HG03108 (cell line): Measurements from ENCODE around the gene EXD2.
"Not testable (repeated sequence)": the region's sequence is repeated elsewhere in the genome, so short reads cannot be mapped to it uniquely, and the experiment has no call there.

Source experiments
- ATAC-seq: cut with Tn5 transposase; IDR thresholded peaks from one replicate; pipeline ENCODE4 v1.9.1; 2021; ENCODE audit warnings: moderate library complexity; ENCODE audit not compliant: unreplicated experiment

The EXD2 gene, protein sequence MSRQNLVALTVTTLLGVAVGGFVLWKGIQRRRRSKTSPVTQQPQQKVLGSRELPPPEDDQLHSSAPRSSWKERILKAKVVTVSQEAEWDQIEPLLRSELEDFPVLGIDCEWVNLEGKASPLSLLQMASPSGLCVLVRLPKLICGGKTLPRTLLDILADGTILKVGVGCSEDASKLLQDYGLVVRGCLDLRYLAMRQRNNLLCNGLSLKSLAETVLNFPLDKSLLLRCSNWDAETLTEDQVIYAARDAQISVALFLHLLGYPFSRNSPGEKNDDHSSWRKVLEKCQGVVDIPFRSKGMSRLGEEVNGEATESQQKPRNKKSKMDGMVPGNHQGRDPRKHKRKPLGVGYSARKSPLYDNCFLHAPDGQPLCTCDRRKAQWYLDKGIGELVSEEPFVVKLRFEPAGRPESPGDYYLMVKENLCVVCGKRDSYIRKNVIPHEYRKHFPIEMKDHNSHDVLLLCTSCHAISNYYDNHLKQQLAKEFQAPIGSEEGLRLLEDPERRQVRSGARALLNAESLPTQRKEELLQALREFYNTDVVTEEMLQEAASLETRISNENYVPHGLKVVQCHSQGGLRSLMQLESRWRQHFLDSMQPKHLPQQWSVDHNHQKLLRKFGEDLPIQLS

DNA sequence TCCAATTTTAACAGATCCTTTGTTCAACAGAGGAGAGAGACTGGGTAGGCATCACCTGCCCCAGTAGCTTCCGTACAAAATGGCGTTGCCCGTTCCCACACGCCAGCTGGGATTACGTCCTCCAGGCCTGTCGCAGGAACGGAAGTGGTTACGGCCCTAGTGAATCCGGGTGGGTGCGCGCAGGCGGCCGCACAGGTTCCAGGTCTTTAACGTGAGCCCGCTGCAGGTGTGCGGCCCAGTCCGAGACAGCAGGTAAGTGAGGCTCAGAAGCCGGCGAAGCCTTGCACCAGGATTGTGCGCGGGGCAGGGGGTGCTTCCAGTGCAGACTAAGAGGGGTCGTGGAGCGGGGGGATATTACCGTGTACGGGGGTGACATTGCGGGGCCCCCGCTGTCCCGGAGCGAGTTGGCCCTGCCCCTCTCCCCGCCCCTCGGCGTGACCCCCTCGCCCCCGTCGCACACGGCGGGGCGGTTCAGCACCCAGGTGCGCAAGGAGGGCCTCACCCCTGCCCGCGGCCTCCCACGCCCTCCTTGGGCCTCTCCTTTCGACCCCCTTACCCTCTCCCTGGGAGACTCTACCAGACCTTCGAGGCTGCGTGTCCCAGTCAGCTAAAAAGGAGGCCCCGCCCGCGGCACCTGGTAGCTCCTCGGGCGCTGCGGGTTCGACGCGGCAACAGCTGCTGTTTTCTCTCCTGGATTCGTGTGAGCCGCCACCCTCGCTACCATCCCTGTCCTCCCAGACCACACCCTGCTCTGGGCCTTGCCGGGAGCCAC, at the start of gene EXD2:
TSS of gene EXD2 (plus strand) at position 159 of the 772 bp plus-strand sequence. CDS start 17,973 bp downstream, outside the sequence.
- peak; percentile 81 for ATAC-seq

DNA sequence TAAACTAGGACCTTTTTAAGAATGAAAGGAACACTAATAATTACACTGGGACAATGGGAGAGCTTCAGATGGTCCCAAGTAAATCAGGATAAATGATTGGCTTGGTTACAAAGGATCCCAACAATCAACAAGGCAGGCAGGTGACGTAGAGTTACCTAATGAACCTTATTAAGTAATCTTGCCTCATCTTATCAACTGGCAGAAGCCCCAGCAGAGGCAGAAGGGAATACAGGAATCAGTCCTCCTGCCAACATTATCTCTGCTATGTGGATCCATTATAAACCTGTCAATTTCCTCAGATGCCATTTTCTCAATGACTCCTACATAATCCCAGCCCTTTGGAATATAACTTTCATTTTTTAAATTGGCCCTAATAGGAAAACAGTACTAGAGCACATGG, 49.7 kb upstream of the EXD2 start:
- ATAC-seq: no peak

DNA sequence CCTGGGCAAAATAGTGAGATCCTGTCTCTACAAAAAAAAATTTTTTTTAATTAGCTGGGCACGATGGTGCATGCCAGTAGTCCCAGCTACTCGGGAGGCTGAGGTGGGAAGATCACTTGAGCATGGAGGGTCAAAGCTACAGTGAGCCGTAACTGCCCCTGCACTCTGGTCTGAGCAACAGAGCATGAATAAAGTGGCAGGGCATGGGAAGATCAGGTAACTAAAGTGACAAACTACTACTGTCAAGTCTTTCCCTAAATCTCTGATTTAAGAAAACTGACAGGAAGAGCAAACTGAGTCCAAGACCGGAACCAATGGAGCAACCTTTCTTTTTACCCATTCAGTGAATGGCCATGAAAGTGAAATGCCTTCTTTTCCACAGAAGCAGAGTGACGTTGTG, 49.2 kb upstream of the EXD2 start:
- no peak for ATAC-seq

DNA sequence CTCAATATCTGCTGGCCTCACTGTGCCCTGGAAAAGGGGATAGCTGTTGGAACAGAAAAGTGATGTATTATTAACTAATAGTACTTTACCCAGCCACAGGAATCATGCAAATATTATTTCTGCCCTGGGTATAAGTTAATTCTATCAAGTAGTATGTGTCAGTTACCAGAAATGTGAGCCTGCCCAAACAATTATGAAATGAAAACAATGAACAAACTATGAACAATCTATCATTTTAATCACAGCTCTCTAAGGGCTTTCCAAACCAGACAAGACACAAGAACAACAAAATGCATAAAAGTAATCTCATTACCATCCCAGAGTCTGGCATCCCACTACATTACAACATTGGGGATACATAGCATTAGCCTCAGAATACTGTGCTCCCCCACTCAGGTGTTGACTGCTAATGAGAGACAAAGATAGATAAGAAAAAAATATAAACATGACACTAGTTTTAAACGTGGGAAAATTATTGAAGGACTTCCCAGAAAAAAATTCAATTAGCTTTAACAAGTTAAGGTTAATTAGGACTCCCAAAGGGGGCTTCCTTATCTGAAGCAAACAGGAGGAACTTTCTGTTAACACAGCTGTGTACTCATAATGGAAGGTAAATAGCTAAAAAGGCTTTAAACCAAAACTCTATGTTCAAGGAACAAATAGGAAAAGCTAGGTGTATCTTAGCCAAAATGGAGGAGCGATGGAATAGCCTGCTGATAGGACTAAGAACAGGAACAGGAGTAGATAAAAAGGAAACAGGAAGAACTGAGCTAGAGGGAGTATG, 41.6 kb upstream of the EXD2 start:
- ATAC-seq: no peak

DNA sequence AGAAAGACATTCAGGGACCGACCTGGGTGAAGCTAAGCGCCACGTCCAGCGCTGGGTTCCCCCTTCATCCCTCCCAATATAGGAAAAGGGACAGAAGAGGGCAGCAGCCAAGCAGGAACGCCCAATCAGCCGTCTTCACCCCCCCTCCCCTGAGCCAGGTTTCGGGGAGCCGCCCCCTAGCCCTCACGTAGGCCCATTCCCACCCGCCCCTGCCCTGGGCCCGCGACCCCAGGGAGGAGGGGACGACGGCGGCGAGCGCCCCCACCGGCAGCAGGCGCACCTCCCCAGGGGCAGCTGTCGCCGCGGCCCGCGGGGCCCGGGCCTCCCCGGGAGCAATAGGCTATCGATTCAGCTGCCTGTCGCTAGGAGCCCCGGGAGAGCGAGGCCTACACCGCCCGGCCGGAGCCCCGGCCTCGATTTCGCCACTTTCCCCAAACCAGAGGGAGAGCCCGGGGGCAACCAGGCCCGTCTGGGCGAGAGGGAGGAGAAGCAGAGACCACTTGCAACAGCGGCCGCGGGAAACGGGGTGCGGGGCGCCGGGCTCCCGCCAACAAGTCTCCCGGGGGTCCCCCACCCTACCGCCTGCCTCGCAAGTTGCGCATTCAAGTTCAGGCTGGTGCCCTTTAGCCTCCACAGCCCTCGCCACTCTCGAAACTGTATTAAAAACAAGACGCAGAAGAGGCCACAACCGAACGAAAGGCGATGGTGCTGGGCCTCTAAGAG, 39.7 kb upstream of the EXD2 start:
- peak; percentile 35 for ATAC-seq

DNA sequence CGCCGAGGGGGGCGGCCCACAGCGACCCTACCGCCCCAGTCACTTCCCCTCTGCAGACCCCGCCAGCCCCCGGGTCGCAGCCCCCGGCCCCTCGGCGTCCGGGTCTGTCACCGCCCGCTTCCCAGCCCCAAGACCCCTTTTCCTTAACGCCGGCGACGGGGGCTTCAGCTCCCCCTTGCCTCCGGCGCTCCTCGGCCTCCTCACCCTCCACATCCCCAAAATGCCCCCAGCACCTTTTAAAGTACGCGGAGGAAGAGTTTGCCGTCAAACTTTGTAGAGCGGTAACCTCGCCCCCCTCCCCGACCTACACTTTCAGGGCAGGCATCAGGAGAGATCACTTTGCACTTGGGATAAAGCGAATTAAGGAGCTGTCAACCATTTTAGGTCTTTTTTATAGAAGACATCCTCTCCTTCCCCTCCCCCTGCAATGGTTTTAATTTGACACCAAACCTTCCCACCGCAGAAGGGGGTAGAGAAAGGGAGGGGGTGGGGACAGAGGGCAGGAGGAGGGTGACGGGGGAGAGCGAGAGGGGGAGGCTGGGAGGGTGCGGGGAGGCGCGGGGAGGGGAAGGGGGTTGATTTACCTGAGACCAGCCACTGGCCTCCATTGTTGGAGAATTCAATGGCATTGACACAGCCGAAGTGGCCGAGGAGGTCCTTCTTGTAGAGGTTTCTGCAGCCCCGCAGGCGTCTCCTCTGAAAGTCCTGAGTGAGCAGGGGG, 39.0 kb upstream of the EXD2 start:
- peak; percentile 1 for ATAC-seq

DNA sequence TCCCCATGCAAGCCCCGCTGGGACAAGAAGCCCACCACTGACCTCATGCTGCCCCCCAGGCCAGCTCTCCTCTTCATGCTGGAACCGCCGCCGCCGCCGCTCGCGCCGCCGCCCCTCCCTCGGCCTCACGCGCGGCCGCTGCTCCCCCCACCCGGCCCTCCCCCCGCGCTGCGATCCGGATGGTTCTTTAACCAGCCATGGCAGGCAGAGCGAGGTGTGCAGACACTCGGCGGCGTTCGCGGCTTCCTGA, 38.5 kb upstream of the EXD2 start, which contains the start of gene DCAF5:
TSS of gene DCAF5 (minus strand) at position 218 of the 250 bp plus-strand sequence. CDS start at position 77, 141 bp downstream.
- ATAC-seq: no peak

DNA sequence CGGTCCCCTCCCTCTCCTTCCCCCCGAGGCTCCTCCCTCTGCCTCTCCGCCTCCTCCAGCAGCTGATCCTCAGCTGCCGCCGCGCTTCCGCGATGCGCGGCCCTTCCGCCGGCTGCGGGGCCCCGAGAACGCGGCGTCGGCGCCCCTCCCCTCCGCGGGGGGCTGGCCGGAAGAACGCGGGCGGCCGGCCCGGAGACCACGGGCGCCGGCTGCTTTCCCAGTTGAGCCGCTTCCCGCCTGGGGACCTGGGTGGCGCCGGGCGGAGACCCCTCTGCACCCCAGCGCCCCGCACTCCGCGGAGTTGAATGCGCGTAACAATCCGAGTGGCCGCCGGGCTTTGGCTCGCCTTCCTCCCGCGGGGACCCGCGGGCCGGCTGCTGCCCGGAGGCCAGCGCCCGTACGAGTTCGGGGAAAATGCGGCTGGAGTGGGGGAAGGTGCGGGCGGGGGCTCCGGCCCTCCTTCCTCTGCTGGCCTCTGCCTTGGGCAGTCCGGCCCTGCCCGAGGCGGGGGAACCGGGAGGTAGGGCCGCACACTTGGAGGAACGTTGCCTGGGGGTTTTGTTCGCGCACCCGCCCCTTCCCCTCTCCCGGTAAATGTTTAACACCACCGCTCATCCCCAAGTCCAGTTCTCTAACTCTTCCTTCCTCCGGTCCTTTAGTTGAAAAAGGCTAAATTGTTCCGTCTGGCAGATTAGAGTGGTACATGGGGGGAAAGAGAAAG, 38.0 kb upstream of the EXD2 start:
- ATAC-seq: peak; percentile 85

DNA sequence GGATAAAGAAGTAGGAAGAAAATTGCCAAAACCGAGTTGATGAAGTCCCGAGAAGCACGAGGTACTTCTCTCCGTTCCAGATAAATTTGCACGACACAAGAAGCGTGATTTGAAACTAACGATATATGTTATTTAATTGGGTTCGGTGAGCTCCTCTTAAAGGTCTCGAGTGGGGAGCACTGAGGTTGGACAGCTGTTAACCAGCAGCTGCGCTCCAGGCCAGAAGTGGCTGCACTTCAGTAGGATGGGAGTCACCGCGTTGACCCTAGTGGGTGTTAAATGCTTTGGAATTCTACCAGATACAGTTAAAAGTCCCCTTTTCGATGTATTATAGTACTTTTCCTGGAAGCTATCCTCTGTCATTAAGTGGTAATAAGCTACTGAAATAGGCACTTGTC, 37.4 kb upstream of the EXD2 start:
- no peak for ATAC-seq

DNA sequence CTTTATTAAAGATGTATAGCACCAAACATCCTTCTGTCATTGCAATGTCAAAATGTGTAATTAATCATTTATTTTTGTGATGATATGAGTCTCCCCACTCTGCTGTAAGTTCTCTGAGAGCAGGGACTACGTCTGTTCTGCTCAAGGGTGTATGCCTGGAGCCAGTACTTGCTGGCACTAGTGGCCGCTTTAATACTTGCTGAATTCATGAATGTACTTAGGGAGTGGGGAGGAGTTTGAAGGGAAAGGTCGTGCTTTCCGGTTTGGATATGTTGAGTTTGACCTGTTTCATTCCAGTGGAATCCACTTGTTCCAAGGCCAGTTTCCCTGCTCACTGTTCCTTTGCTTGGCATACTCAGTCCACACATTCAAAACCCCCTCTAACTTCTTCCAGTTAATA, 36.5 kb upstream of the EXD2 start:
- ATAC-seq: no peak

DNA sequence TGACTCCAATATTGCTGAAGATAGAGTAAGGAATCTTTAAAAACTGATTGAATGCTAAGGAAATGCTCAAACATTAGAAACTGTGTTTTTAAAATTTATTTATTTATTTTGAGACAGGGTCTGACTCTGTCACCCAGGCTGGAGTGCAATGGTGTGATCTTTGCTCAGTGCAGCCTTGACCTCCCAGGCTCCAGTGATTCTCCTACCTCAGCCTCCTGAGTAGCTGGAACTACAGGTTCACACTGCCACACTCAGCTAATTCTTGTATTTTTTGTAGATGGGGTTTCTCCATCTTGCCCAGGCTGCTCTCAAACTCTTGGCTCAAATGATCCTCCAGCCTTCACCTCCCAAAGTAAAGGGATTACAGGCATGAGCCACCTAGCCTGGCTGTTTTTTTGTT, 35.1 kb upstream of the EXD2 start:
- no peak for ATAC-seq

DNA sequence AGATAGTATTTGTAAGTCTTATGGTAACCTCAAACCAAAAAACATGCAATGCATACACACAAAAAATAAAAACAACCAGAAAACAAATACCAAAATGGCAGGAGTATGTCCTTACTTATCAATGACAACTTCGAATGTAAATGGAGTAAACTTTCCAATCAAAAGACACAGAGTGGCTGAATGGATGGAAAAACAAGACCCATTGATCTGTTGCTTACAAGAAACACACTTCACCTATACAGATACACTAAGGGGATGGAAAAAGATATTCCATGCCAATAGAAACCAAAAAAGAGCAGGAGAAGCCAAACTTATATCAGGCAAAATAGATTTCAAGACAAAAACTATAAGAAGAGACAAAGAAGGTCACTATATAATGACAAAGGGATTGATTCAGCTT, 29.7 kb upstream of the EXD2 start:
- ATAC-seq: no peak

DNA sequence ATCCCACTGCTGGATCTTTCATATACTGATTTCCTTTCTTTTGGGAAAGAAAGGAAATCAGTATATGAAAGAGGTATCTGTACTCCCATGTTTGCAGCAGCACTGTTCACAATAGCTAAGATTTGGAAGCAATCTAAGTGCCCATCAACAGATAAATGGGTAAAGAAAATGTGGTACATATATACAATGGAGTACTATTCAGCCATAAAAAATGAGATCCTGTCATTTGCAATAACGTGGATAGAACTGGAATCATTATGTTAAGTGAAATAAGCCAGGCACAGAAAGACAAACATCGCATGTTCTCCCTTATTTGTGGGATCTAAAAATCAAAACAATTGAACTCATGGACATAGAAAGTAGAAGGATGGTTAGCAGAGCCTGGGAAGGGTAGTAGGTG, 25.5 kb upstream of the EXD2 start:
- not testable (repeated sequence) for ATAC-seq

DNA sequence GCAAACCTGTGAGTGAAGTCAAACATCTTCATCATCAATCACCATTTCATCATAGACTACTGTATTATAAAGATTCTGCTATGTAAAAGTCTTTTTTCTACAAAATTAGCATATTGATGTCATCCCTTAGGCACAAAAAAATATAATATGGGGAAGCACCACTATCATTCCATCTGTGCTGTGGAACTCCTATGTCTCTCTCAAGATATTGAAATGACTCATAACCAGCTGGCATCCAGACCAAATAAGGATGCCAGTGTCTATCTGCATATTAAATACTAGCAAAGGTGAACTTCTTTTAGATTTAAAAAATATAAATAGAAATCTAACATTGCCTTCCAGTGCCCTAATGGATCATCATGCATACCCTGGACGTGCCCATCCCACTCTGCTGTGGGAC, 20.5 kb upstream of the EXD2 start:
- no peak for ATAC-seq

DNA sequence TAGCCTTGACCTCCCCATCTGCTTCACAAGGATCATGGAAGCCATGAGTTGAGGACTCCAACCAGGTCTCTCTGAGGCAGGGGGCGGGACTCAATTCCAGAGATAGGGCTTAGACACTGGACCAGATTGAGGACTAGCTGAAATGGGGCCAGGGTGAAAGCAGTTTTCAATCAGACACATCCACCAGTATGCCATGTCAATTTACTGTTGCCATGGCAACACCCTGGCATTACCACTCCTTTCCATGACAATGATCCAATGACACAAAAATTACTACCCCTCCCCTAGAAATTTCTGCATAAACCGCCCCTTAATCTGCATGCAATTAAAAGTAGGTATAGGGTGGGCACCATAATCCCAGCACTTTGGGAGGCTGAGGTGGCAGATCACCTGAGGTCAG, 19.7 kb upstream of the EXD2 start:
- no peak for ATAC-seq

DNA sequence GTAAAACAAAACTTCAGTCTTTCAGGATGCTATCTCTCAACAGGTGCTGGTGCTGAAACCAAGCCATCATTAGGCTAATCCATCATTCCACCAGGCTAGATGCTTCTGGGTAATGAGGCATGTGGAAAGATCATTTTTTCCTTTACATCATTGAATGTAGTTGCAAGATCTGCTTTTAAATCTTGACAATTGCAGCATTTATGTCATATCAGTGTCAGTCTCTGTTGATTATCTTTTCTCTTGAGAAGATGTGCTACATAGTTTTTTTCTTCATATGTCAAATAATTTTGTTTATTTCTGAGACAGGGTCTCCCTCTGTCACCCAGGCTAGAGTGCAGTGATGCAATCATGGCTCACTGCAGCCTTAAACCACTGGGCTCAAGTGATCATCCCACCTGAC, 16.2 kb upstream of the EXD2 start:
- ATAC-seq: no peak

DNA sequence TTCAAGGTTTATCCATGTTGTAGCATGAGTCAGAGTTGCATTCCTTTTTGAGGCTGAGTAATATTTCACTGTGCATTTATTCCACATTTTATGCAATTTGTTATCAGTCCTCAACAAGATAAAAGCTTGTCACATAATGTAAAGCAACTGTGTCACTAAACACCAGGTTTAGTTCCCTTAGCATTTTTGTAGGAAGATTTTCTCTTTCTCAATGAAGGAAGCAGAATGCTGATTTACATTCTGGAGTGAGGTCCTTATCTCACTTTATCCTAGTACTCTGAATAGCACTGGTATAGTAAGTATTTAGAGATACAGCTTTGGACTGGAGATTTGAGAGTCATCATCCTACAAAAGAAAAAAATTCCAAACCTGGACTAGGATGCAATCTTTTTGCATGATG, 9.8 kb upstream of the EXD2 start:
- no peak for ATAC-seq

DNA sequence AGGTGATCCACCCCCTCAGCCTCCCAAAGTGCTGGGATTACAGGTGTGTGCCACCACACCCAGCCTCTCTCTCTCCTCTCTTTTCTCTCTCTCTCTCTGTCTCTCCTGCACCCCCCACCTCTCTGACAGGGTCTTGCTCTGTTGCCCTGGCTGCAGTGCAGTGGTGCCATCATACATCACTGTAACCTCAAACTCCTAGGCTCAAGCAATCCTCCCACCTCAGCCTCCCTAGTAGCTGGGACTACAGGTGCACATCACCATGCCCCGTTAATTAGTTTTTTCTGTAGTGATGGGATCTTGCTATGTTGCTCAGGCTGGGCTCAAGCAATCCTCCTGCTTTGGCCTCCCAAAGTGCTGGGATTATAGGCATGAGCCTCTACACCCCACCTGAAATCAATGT, 8.7 kb upstream of the EXD2 start:
- ATAC-seq: not testable (repeated sequence)

DNA sequence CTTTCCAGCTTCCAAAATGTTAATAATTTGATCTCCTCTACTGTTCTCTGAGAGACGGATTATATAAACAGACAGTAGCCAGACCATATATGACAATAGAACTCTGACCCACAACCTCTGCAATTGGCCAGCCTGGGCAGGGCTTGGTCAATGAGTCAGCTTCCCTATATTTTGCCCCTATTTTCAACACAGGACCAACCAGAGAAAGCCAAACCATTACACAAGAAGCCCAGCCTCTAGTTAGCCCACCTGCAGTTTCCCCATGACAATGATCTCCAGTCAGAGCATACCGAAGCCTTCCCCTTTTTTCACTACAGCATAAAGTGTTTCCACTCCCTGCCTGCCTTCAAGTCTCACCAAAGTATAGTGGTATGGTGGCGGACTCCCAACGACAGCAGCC, 7.6 kb upstream of the EXD2 start:
- ATAC-seq: no peak
